Activated T-helper 17 cell treated with anti-CD3 and anti-CD28 coated beads, Interleukin-2, amount 50 U/mL, for 72 hours (primary cell): Measurements from ENCODE around the gene RNF213. TPM values are rescaled to one million over a fixed set of nuclear protein-coding genes. Genes with fewer than 3 reads are reported as not detected.
"Not testable (repeated sequence)": the region's sequence is repeated elsewhere in the genome, so short reads cannot be mapped to it uniquely, and the experiment has no call there.

Experiments
- ATAC-seq: fragments of 150-1000 bp; cut with Tn5 transposase; replicated peaks from 2 replicates; pipeline ENCODE4 v1.10.0; 2021; ENCODE audit warnings: mild to moderate bottlenecking, moderate library complexity
- H3K27ac Mint-ChIP-seq: one replicate; pipeline ENCODE4 v1.8.0; 2022; ENCODE audit warnings: mixed read lengths
- H3K27me3 Mint-ChIP-seq: one replicate; pipeline ENCODE4 v1.8.0; 2022; ENCODE audit warnings: mixed read lengths
- H3K36me3 Mint-ChIP-seq: one replicate; pipeline ENCODE4 v1.8.0; 2022; ENCODE audit warnings: low read depth, mild to moderate bottlenecking, mixed read lengths
- H3K4me1 Mint-ChIP-seq: one replicate; pipeline ENCODE4 v1.8.0; 2022; ENCODE audit warnings: mixed read lengths
- H3K4me3 Mint-ChIP-seq: one replicate; pipeline ENCODE4 v1.8.0; 2022; ENCODE audit warnings: mild to moderate bottlenecking, mixed read lengths
- H3K9me3 Mint-ChIP-seq: one replicate; pipeline ENCODE4 v1.8.0; 2022; ENCODE audit warnings: mixed read lengths
- total RNA-seq, 2 donors: library from RNA; stranded (reverse); gene quantifications; one replicate each; pipeline ENCODE4 v1.2.3, GENCODE V29; 2022

The RNF213 gene
- total RNA-seq, 2 donors from 2014 or later = 1,022 to 1,405 TPM

DNA sequence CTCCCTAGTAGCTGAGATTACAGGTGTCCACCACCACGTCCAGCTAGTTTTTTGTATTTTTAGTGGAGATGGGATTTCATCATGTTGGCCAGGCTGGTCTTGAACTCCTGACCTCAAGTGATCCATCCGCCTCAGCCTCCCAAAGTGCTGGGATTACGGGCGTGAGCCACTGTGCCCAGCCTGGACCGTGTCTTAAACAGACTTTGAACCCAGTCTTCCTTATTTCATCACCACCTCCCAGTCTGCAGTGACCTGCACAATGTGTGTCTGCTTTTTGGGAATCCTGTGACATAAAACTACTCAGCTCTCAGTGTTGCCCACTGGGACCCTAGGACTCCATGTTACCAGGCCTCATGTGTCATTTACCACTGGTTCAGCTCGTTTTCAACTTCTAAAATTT, 70.3 kb downstream of the RNF213 start:
- Mint-ChIP-seq H3K27ac (peak overlapping the region; percentile 78), H3K36me3 (peaks cover 100% of the 10 kb centered on the region)
- H3K4me1 Mint-ChIP-seq, H3K9me3 Mint-ChIP-seq, H3K4me3 Mint-ChIP-seq, H3K27me3 Mint-ChIP-seq, ATAC-seq: not testable (repeated sequence)

DNA sequence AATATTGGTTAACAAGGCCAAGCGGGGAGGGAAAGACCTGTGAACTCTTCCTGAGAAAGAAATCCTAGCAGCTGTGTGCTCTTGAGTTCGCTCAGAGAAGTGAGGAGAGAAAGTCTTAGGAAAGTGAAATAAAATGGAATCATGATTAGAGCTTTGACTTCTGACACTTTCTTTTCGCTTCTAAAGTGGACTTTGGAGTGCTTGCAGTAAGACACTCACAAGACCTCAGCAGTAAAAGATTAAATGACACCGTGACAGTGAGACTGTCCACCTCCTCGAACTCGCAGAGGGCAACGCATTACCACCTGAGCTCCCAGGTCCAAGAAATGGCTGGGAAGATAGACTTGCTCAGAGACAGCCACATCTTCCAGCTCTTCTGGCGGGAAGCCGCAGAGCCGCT, 71.2 kb downstream of the RNF213 start:
- no peaks in the 10 kb centered on the region for H3K9me3 Mint-ChIP-seq
- no peak for ATAC-seq
- peaks cover 10% of the 10 kb centered on the region for H3K4me1 Mint-ChIP-seq
- H3K27ac Mint-ChIP-seq = peak overlapping the region; percentile 78
- H3K4me3 Mint-ChIP-seq = no peak overlapping the region
- H3K36me3 Mint-ChIP-seq = peaks cover 100% of the 10 kb centered on the region
- H3K27me3 Mint-ChIP-seq = no peaks in the 10 kb centered on the region

DNA sequence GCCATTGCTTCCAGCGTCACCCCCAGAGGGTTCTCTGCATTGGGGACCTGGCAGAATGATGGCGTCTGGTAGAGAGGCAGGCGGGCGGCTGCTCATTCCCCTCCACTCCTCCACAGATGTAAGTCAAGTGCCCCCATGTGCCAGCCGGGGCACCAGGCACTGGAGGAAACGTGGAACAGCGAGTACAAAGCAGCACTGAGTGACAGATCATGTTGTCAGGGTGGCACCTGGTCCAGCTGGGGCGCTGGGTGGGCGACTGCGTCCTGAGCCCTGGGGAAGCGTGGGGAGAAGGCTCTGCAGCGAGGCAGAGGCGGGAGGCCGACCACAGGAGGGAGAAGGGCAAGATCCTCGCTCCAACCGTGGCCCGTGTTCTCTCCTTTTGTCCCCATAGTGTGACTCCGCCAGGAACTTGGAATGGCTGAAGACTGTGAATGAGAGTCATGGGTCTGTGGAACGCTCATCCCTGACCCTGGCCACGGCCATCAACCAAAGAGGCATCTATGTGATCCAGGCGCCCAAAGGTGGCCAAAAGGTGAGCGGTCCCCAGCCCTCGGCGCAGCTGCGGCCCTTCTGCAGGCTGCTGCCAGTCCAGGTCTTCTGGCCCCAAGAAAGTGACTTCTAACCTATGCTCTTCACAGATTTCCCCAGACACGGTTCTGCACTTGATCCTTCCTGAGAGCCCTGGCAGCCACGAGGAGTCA, 76.7 kb downstream of the RNF213 start:
- ATAC-seq = no peak
- no peak overlapping the region for H3K27ac Mint-ChIP-seq

DNA sequence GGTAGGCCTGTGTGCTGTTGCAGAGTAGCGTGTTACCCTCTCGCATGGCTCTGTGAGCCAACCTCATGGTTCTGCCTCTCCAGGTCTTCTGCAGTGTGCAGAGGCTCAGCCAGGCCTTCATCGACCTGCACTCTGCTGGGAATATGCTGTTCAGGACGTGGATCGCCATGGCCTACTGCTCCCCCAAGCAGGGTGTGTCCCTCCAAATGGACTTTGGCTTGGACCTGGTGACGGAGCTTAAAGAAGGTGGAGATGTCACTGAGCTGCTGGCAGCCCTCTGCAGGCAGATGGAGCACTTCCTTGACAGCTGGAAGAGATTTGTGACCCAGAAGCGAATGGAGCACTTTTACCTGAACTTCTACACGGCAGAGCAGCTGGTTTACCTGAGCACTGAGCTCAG, 78.5 kb downstream of the RNF213 start:
- peak; percentile 14 for ATAC-seq
- Mint-ChIP-seq H3K27ac (no peak overlapping the region), H3K27me3 (no peaks in the 10 kb centered on the region), H3K4me1 (peaks cover 5% of the 10 kb centered on the region), H3K9me3 (no peaks in the 10 kb centered on the region), H3K4me3 (no peak overlapping the region), H3K36me3 (peaks cover 97% of the 10 kb centered on the region)

More for the DNA sequence above, 76.7 kb downstream of the RNF213 start:
- Mint-ChIP-seq H3K4me3 (no peak overlapping the region), H3K27me3 (no peaks in the 10 kb centered on the region), H3K9me3 (no peaks in the 10 kb centered on the region), H3K4me1 (peaks cover 5% of the 10 kb centered on the region), H3K36me3 (peaks cover 99% of the 10 kb centered on the region)

DNA sequence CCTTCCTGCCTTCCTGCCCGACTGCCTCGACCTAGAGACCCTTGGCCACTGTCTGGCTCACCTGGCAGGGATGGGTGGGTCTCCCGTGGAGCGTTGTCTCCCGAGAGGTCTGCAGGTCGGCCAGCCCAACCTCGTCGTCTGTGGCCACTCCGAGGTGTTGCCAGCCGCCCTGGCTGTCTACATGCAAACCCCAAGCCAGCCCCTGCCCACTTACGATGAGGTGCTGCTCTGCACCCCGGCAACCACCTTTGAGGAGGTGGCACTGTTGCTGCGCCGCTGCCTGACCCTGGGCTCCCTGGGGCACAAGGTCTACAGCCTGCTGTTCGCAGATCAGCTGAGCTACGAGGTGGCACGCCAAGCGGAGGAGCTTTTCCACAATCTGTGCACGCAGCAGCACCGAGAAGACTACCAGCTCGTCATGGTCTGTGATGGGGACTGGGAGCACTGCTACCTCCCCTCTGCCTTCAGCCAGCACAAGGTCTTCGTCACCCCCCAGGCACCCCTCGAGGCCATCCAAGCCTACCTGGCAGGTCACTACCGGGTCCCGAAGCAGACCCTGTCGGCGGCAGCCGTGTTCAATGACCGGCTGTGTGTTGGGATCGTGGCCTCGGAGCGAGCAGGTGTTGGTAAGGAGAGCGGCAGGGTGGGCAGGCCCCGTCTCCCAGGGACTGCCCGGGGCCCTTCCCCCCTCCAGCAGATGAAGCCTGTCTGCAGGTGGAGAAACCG, 79.2 kb downstream of the RNF213 start:
- Mint-ChIP-seq H3K36me3 (peaks cover 97% of the 10 kb centered on the region), H3K4me3 (no peak overlapping the region), H3K27ac (no peak overlapping the region), H3K27me3 (no peaks in the 10 kb centered on the region), H3K9me3 (no peaks in the 10 kb centered on the region), H3K4me1 (peaks cover 5% of the 10 kb centered on the region)
- ATAC-seq = peak; percentile 24

DNA sequence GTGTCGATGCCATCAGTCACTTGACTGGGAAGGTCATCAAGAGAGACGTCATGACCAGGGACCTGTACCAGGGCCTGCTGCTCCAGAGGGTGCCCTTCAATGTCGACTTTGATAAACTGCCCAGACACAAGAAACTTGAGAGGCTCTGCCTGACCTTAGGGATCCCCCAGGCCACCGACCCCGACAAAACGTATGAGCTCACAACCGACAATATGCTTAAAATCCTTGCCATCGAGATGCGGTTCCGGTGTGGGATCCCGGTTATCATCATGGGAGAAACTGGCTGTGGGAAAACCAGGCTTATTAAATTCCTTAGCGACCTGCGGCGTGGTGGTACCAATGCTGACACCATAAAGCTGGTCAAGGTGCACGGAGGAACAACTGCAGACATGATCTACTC, 84.7 kb downstream of the RNF213 start:
- peak overlapping the region; percentile 13 for H3K27ac Mint-ChIP-seq
- peaks cover 17% of the 10 kb centered on the region for H3K4me1 Mint-ChIP-seq
- H3K9me3 Mint-ChIP-seq = no peaks in the 10 kb centered on the region
- H3K4me3 Mint-ChIP-seq = no peak overlapping the region
- H3K36me3 Mint-ChIP-seq = peaks cover 98% of the 10 kb centered on the region
- ATAC-seq = no peak
- no peaks in the 10 kb centered on the region for H3K27me3 Mint-ChIP-seq

DNA sequence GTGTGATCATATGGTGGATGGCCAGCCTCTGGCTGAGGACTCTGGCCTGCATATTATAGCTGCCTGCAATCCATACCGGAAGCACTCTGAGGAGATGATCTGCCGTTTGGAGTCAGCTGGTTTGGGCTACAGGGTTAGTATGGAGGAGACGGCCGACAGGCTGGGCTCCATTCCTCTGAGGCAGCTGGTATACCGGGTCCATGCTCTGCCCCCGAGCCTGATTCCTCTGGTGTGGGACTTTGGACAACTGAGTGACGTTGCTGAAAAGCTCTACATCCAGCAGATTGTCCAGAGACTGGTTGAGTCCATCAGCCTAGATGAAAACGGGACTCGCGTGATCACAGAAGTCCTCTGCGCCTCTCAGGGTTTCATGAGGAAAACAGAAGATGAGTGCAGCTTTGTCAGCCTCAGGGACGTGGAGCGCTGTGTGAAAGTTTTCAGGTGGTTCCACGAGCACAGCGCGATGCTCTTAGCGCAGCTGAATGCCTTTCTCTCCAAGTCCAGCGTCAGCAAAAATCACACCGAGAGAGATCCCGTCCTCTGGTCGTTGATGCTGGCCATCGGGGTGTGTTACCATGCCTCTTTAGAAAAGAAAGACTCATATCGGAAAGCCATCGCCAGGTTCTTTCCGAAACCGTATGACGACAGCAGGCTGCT, 85.3 kb downstream of the RNF213 start:
- ATAC-seq = no peak

DNA sequence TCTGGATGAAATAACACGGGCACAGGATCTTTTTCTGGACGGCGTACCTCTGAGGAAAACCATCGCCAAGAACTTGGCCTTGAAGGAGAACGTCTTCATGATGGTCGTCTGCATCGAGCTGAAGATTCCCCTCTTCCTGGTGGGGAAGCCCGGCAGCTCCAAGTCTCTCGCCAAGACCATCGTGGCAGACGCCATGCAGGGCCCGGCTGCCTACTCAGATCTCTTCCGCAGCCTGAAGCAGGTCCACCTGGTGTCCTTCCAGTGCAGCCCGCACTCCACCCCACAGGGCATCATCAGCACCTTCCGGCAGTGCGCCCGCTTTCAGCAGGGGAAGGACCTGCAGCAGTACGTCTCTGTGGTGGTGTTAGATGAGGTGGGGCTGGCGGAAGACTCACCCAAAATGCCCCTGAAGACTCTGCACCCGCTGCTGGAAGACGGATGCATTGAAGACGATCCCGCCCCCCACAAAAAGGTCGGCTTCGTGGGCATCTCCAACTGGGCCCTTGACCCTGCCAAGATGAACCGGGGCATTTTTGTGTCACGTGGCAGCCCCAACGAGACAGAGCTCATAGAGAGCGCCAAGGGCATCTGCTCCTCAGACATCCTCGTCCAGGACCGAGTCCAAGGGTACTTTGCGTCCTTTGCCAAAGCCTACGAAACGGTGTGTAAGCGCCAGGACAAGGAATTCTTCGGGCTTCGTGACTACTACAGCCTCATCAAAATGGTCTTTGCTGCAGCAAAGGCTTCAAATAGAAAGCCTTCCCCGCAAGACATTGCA, 86.0 kb downstream of the RNF213 start:
- Mint-ChIP-seq H3K9me3 (no peaks in the 10 kb centered on the region), H3K27me3 (no peaks in the 10 kb centered on the region), H3K4me1 (peaks cover 17% of the 10 kb centered on the region), H3K27ac (no peak overlapping the region), H3K36me3 (peaks cover 98% of the 10 kb centered on the region), H3K4me3 (no peak overlapping the region)
- no peak for ATAC-seq

More for the DNA sequence above, 85.3 kb downstream of the RNF213 start:
- Mint-ChIP-seq H3K27me3 (no peaks in the 10 kb centered on the region), H3K4me3 (no peak overlapping the region), H3K36me3 (peaks cover 98% of the 10 kb centered on the region), H3K27ac (peak overlapping the region; percentile 13), H3K4me1 (peaks cover 17% of the 10 kb centered on the region), H3K9me3 (no peaks in the 10 kb centered on the region)

DNA sequence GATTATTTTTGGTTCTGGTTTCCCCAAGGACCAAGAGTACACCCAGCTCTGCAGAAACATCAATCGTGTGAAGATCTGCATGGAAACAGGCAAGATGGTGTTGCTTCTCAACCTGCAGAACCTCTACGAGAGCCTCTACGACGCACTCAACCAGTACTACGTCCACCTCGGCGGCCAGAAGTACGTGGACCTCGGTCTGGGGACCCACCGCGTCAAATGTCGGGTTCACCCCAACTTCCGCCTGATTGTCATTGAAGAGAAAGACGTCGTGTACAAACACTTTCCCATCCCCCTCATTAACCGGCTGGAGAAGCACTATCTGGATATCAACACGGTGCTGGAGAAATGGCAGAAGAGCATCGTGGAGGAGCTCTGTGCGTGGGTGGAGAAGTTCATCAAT, 86.9 kb downstream of the RNF213 start:
- H3K36me3 Mint-ChIP-seq = peaks cover 100% of the 10 kb centered on the region
- H3K4me3 Mint-ChIP-seq = no peak overlapping the region
- H3K27ac Mint-ChIP-seq = peak overlapping the region; percentile 85
- peaks cover 17% of the 10 kb centered on the region for H3K4me1 Mint-ChIP-seq
- ATAC-seq = no peak
- H3K27me3 Mint-ChIP-seq = no peaks in the 10 kb centered on the region
- no peaks in the 10 kb centered on the region for H3K9me3 Mint-ChIP-seq

DNA sequence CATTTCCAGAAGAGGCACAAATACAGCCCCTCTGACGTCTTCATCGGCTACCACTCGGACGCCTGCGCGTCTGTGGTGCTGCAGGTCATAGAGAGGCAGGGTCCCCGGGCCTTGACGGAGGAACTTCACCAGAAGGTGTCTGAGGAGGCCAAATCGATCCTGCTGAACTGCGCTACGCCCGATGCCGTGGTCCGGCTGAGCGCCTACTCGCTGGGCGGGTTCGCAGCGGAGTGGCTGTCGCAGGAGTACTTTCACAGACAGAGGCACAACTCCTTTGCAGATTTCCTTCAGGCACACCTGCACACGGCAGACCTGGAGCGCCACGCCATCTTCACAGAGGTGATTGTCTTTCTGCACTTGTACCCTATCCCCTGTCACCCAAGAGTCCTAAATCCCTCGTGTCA, 87.3 kb downstream of the RNF213 start:
- Mint-ChIP-seq H3K27ac (no peak overlapping the region), H3K36me3 (peaks cover 100% of the 10 kb centered on the region), H3K4me3 (no peak overlapping the region), H3K27me3 (no peaks in the 10 kb centered on the region), H3K9me3 (no peaks in the 10 kb centered on the region), H3K4me1 (peaks cover 17% of the 10 kb centered on the region)
- no peak for ATAC-seq

DNA sequence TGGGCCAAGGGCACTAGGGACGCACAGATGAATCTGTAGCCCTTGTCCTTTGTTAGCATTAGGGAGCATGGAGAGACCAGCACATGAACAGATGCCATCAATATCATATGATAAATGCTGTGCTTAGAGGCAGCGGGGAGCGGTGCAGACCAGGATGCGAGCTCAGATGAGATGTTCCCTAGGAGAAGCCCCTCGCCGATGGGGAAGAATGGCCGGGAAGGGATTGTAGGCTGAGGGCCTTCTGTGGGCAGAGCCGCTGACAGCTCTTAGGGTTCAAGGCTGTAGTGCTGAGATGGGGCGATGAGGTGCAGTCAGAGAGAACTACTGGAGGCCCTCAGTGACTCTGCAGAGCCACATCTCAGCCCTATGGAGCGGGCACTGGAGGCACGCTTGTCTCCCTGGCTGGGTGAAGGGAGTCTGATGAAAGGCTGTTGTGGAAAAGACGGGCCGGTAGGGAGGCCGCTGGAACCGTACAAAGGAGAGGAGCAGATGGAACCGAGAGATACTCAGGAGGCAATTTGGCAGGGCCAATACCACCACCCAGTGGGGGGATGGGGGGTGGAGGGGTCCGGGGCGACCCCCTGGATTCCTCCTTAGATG, 88.0 kb downstream of the RNF213 start:
- peaks cover 17% of the 10 kb centered on the region for H3K4me1 Mint-ChIP-seq
- ATAC-seq = peak; percentile 4
- no peaks in the 10 kb centered on the region for H3K9me3 Mint-ChIP-seq
- peaks cover 100% of the 10 kb centered on the region for H3K36me3 Mint-ChIP-seq
- H3K27ac Mint-ChIP-seq = peak overlapping the region; percentile 88
- no peak overlapping the region for H3K4me3 Mint-ChIP-seq
- no peaks in the 10 kb centered on the region for H3K27me3 Mint-ChIP-seq

DNA sequence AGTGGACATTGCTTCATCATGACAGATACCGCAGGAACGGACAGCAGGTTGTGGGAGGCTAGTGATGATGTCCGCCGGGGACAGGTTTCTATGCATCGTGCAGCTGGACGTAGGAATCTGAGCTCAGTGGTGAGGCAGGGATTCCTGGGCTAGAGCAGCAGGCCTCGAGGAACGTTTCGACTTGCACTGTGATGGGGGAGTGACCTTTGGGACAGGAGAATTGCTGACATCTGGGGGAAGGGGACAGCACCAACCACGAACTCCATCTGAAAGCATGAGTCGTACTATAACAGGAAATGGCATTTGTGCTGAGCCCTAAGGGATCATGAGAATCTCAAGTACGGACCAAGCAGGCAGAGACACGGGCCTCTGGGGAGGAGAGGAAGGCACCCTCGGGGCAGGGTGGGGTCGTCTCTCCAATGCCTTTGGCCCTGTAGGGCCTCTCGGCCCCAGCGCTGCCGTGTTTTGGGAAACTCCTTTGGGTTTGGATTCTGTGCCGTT, 88.5 kb downstream of the RNF213 start:
- H3K4me1 Mint-ChIP-seq = peaks cover 17% of the 10 kb centered on the region
- peak; percentile 65 for ATAC-seq

DNA sequence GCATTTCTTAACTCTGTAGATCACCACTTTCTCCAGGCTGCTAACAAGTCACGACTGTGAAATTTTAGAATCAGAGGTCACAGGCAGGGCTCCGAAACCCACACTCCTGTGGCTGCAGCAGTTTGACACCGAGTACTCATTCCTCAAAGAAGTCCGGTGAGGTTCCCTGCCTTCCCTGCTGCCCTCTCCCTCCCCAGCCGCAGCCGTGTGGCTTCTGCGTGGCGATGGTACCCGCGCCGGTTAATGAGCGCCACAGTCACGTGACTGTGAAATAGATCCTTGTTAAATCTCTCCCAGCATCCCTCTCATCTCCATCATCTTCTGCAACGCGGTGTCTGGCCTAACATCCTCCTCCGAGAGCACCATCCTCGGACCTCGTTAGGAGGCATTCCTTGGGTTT, 89.1 kb downstream of the RNF213 start:
- Mint-ChIP-seq H3K36me3 (peaks cover 100% of the 10 kb centered on the region), H3K4me1 (peaks cover 17% of the 10 kb centered on the region), H3K4me3 (no peak overlapping the region), H3K9me3 (no peaks in the 10 kb centered on the region), H3K27ac (peak overlapping the region; percentile 88), H3K27me3 (no peaks in the 10 kb centered on the region)
- ATAC-seq = no peak

More for the DNA sequence above, 88.5 kb downstream of the RNF213 start:
- H3K9me3 Mint-ChIP-seq = no peaks in the 10 kb centered on the region
- peak overlapping the region; percentile 88 for H3K27ac Mint-ChIP-seq
- peaks cover 100% of the 10 kb centered on the region for H3K36me3 Mint-ChIP-seq
- H3K4me3 Mint-ChIP-seq = no peak overlapping the region
- H3K27me3 Mint-ChIP-seq = no peaks in the 10 kb centered on the region
